Mononuclear cell (primary cell): ENCODE data around the gene DCDC2C. TPM values are rescaled to one million over a fixed set of nuclear protein-coding genes. Genes with fewer than 3 reads are reported as not detected.
"Not testable (repeated sequence)": the region's sequence is repeated elsewhere in the genome, so short reads cannot be mapped to it uniquely, and the experiment has no call there.

Source experiments
- H3K27me3 ChIP-seq: 2 replicates; pipeline ENCODE4 v1.6.0; 2011; ENCODE audit warnings: low read length, control low read depth; ENCODE audit not compliant: insufficient read depth
- H3K4me1 ChIP-seq: 2 replicates; pipeline ENCODE4 v1.5.1; 2011; ENCODE audit warnings: mild to moderate bottlenecking, low read length, control low read depth; ENCODE audit not compliant: insufficient read depth
- H3K4me3 ChIP-seq: 2 replicates; pipeline ENCODE4 v1.5.1; 2011; ENCODE audit warnings: mild to moderate bottlenecking, low read length, moderate library complexity
- H3K9me3 ChIP-seq: 2 replicates; pipeline ENCODE4 v1.5.1; 2011; ENCODE audit warnings: low read depth, mild to moderate bottlenecking, control low read depth, low read length
- total RNA-seq: library from RNA; depleted of rRNA; stranded (reverse); fragments of >200 nt; gene quantifications from one replicate; pipeline ENCODE4 v1.2.3, GENCODE V29; 2012

Gene DCDC2C
- total RNA-seq, 1 donor: not detected

DNA sequence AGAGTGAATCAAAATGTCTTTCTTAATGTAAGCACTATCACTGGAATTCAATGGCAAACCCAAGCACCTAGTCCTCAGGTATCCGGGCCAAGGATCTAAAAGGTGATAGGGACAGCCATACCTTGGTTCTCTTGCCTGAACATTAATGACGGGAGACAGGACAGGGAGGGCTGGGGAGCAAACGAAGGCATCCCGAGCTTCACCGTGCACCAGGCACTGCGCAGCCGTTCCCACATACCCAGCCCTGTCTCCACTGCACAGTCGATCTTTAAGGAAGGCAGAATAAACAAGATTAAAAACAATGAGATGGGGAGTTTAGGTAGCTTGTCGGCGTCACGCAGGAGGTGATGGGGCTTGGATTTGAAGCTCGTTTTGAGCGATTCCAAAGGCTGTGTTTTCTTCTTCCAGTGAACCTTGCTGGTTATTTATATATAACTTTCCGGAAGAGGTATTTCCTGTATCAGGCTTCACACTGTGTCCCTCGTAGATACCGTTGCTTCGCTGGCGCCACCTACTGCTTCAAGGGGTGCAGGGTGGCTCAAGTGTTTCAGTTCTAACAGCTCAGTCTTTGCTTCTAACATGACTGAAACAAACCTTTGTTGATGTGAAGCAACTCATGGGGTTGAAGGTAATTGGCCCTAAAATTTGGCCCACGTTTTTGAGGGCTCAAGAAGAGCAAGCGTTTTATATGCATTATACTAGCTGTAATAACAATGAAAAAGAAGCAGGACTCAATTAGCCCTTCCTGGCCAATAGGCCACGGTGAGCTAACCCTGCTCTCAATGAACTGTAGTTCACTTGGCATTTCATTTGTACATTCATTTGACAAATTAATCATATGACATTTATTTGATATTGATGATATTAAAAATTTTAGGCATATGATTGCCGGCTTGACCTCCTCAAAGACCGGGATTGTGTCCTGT, 77.4 kb downstream of the DCDC2C start:
- H3K9me3 ChIP-seq: no peaks in the 10 kb centered on the region
- no peaks in the 10 kb centered on the region for H3K27me3 ChIP-seq
- no peaks in the 10 kb centered on the region for H3K4me1 ChIP-seq
- H3K4me3 ChIP-seq: no peak overlapping the region

DNA sequence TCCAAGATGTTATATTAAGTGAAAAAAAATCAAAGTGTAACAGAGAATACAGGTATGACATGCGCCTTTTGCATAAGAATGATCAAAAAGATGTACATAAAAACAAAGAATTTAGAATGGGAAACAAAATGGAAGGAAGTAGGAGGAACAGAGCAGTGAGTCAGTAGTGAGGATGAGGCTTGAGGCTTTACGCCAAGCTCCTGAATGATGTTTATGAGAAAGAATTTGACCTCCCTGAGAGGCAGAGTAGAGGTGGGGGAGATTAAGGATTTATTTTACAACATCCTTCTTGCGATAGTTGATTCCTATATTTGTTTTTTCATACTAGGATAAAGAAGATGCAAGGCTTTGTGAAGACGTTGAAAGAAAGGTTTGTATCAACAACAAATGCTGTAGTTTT, 81.4 kb downstream of the DCDC2C start:
- Histone ChIP-seq H3K27me3 (no peaks in the 10 kb centered on the region), H3K4me3 (no peak overlapping the region), H3K4me1 (no peaks in the 10 kb centered on the region), H3K9me3 (no peaks in the 10 kb centered on the region)

DNA sequence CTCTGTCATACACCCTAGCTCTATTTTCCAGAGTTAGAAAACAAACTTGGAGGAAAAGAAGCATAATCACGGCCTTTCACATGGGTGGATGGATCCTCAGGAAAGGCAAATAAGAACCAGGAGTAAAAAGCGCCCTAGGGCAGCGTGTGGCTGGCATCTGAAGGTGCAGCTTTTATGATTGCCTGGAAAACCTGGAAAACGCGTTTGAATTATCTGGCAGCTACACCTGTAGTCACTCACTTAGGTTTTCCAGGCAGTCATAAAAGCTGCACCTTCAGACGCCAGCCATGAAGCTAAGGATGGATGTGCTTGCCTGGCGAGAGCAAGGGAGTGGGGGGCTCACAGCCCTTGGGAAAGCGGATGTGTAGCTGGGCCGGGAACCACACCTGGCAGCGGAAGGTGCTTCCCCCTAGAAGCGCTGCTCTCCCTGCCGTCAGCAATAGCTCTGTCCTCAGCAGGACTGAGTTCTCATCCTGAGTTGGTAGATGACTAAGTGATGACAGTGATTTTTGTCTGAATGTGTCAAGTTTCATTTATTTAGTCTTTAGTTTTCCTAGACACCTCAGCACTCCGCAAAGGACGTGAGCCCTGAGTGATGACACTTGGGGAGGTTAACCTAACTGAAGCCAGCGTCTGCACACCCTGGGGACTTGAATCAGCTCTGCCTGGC, 82.0 kb downstream of the DCDC2C start:
- no peaks in the 10 kb centered on the region for H3K4me1 ChIP-seq
- H3K4me3 ChIP-seq: no peak overlapping the region
- no peaks in the 10 kb centered on the region for H3K27me3 ChIP-seq
- no peaks in the 10 kb centered on the region for H3K9me3 ChIP-seq

DNA sequence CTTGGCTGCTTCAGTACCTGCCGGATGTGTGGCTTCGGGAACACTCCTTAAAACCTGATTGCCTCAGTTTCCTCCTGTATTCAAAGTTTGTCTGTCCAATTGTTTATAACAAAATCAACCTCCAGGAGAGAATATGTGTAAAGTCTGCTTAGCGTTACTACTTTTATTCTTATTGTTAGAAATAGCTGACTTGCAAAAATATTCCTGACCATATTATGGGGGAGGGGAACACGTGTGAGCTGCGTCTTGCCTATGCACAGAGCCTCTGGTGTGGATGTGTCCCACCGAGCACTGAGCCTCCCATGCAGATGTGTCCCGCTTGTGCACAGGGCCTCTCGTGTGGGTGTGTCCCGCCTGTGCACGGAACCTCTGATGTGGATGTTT, 82.5 kb downstream of the DCDC2C start:
- H3K27me3 ChIP-seq: no peaks in the 10 kb centered on the region
- no peak overlapping the region for H3K4me3 ChIP-seq

DNA sequence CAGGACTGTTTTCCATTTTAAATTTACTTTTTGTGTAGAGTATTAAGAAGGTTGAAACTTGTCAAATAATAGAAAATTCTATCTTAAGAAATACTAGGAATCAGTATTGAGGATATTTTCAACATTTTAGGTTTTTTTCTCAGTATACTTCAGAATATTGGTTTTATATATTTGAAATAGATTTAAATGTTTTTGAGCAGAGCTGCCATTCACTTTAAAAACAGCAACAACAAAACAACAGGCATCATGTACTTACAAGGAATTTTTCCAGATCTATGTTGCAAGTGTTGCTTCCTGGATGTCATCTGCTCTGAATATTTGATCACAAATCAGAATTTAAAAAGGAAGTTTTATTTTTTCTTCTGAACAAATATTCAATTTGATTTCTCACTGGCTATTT, 84.4 kb downstream of the DCDC2C start:
- no peak overlapping the region for H3K4me3 ChIP-seq
- no peaks in the 10 kb centered on the region for H3K4me1 ChIP-seq
- H3K9me3 ChIP-seq: no peaks in the 10 kb centered on the region
- no peaks in the 10 kb centered on the region for H3K27me3 ChIP-seq

More for the DNA sequence above, 82.5 kb downstream of the DCDC2C start:
- H3K9me3 ChIP-seq: no peaks in the 10 kb centered on the region
- no peaks in the 10 kb centered on the region for H3K4me1 ChIP-seq

DNA sequence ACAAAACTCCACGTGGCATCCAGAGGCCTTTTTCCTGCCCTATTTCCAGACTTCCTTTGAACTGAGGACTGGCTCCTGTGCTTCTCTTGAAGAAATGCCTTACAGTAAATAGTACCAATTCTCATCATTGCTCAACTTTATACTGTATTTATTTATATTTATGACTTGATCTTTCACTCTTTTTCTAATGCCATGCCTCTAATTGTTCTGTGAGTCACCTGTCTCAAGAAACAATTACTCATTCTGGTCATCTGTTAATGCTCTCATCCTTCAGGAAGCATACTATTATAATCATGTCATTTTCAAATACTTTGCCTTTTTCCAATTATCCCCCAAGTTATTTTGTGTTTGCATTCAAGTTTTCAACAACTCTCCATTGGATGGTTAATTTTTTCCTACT, 85.9 kb downstream of the DCDC2C start:
- Histone ChIP-seq H3K9me3 (no peaks in the 10 kb centered on the region), H3K4me1 (no peaks in the 10 kb centered on the region), H3K4me3 (no peak overlapping the region), H3K27me3 (no peaks in the 10 kb centered on the region)

GRCh38 chr2:3793249-3793648, 89.9 kb downstream of the DCDC2C start:
- Histone ChIP-seq H3K4me3 (no peak overlapping the region), H3K9me3 (no peaks in the 10 kb centered on the region), H3K4me1 (no peaks in the 10 kb centered on the region), H3K27me3 (no peaks in the 10 kb centered on the region)

DNA sequence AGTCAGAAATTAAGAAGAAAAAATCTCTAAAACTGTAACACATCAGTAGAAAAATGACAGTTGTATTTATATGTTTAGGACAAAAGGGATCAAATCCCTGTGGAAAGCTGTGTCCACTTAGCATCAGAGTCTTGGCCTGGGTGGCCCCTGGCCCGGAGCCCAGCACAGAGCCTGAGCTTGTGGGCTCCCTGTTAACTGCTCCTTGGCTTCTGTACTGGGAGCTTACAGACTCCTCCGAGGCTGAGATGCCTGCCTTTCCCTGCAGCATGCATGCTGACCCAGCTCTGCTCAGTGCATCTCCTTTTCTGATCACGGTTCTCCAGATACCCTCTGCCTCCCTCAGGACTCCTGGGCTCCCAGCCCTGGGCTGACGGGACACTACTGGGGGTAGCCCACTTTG, 98.1 kb downstream of the DCDC2C start:
- Histone ChIP-seq H3K4me3 (no peak overlapping the region), H3K27me3 (no peaks in the 10 kb centered on the region), H3K4me1 (no peaks in the 10 kb centered on the region), H3K9me3 (no peaks in the 10 kb centered on the region)

GRCh38 chr2:3805201-3805939, 102.0 kb downstream of the DCDC2C start:
- Histone ChIP-seq H3K27me3 (no peaks in the 10 kb centered on the region), H3K4me1 (no peaks in the 10 kb centered on the region)

DNA sequence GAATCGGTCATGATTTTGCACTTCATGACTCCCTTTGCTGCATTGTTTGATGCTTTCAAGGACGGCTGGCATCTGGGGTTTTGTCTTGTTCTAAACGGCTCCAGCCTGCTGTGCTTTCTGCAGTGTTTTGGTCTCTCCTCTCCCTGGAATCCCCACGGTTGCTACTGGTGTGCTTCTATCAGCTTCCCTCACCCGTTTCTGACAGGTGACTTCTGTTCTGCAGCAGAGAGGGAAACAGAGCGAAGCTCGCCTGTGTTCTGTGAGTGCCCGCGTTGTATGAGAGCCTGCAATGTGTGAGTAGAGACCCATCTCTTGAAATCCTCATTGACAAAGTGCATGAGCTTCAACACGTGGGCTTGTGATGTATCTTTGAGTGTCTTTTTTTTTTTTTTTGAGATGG, 102.8 kb downstream of the DCDC2C start:
- Histone ChIP-seq H3K4me1 (no peaks in the 10 kb centered on the region), H3K27me3 (no peaks in the 10 kb centered on the region), H3K9me3 (no peaks in the 10 kb centered on the region), H3K4me3 (no peak overlapping the region)

More at GRCh38 chr2:3805201-3805939, 102.0 kb downstream of the DCDC2C start:
- Histone ChIP-seq H3K4me3 (no peak overlapping the region), H3K9me3 (no peaks in the 10 kb centered on the region)

DNA sequence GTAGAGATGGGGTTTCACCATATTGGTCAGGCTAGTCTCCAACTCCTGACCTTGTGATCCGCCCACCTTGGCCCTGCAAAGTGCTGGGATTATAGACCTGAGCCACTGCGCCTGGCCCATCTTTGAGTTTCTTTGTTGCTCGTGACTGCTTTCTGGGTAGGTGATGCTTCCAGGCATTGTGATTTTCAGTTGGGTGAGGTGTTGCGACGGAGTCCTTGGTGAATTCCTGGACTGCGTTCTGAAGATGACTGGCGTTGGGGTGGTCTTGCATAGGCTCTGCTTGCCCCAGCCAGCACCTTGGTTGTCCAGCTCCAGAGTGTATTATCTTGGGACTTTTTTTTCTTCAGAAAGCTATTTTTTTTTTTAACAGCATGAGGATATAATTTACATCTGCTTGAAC, 103.4 kb downstream of the DCDC2C start:
- H3K27me3 ChIP-seq: no peaks in the 10 kb centered on the region
- no peaks in the 10 kb centered on the region for H3K9me3 ChIP-seq
- H3K4me3 ChIP-seq: no peak overlapping the region
- no peaks in the 10 kb centered on the region for H3K4me1 ChIP-seq

DNA sequence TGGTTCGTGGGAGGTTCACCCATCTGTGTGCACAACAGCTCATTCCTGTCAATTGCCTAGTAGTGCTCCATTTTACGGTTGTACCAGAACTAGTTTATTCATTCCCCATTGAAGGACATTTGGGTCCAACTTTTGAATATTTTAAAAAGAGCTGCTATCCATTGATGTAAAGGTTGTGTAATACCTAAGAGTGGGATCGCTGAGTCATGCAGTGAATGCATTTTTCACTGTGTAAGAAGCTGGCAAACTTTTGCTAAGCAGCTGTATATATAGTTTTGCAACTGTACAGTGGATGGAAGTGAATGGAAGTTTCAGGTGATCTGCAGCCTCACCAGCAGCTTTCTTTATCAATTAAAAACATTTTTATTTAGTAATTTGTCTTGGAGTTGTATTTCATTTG, 104.5 kb downstream of the DCDC2C start:
- H3K27me3 ChIP-seq: no peaks in the 10 kb centered on the region
- H3K4me3 ChIP-seq: no peak overlapping the region
- H3K9me3 ChIP-seq: no peaks in the 10 kb centered on the region
- H3K4me1 ChIP-seq: no peaks in the 10 kb centered on the region

- no peaks in the 10 kb centered on the region for H3K4me1 ChIP-seq
- H3K4me3 ChIP-seq: no peak overlapping the region
- no peaks in the 10 kb centered on the region for H3K27me3 ChIP-seq
- H3K9me3 ChIP-seq: no peaks in the 10 kb centered on the region
Measured at GRCh38 chr2:3814706-3815245, 111.4 kb downstream of the DCDC2C start.

- H3K4me3 ChIP-seq, H3K4me1 ChIP-seq, H3K9me3 ChIP-seq, H3K27me3 ChIP-seq: not testable (repeated sequence)
Measured at GRCh38 chr2:3817144-3817543, 113.8 kb downstream of the DCDC2C start.

- H3K9me3 ChIP-seq: no peaks in the 10 kb centered on the region
- no peaks in the 10 kb centered on the region for H3K27me3 ChIP-seq
- H3K4me3 ChIP-seq: no peak overlapping the region
- H3K4me1 ChIP-seq: no peaks in the 10 kb centered on the region
Measured at GRCh38 chr2:3823748-3824147, 120.4 kb downstream of the DCDC2C start.
